OCI-LY7 (cell line): ENCODE results near the gene PTPRN. TPM values are rescaled to one million over a fixed set of nuclear protein-coding genes. Genes with fewer than 3 reads are reported as not detected.

ENCODE experiments used
- Bru-seq: library from RNA; stranded (reverse); fragments of 400-500 nt; gene quantifications from one replicate; lab custom pipeline; 2021; lab: Mats Ljungman, UMichigan
- BruChase-seq, 2 experiments: library from RNA; stranded (reverse); fragments of 400-500 nt; gene quantifications; one replicate each; lab custom pipeline; 2021; lab: Mats Ljungman, UMichigan
- BruUV-seq: library from RNA; stranded (reverse); fragments of 400-500 nt; replicated peaks from 2 replicates; lab custom pipeline; 2021; lab: Mats Ljungman, UMichigan
- CTCF ChIA-PET: fragments of 300-600 bp; sonication (Branson Sonifier 250); formaldehyde crosslinking; loops from one replicate; lab custom pipeline; 2022; ENCODE audit warnings: antibody characterized with exemption; ENCODE audit not compliant: unreplicated experiment; lab: Charles Lee
- POLR2A ChIA-PET: fragments of 300-600 bp; sonication (Branson Sonifier 250); formaldehyde crosslinking; loops from one replicate; lab custom pipeline; 2022; ENCODE audit warnings: antibody characterized with exemption; lab: Charles Lee
- DNase-seq: peaks from one replicate; pipeline ENCODE4 v3.0.0-alpha.2; 2015; ENCODE audit warnings: low spot score
- H2AFZ ChIP-seq: fragments of 200-600 bp; sonication (generic), shearing (Covaris generic); 2 replicates; pipeline ENCODE4 v1.6.1; 2014; ENCODE audit warnings: mild to moderate bottlenecking, antibody characterized with exemption, low read length, moderate library complexity
- H3K27ac ChIP-seq: fragments of 200-600 bp; sonication (generic); 2 replicates; pipeline ENCODE4 v1.5.1; 2014; ENCODE audit warnings: mixed run types, low read depth, mild to moderate bottlenecking, moderate library complexity, low read length, inconsistent platforms; ENCODE audit not compliant: poor library complexity, severe bottlenecking
- H3K36me3 ChIP-seq: fragments of 200-600 bp; sonication (generic); 2 replicates; pipeline ENCODE4 v1.6.1; 2014; ENCODE audit warnings: mild to moderate bottlenecking, antibody characterized with exemption, low read length, moderate library complexity, mixed read lengths; ENCODE audit not compliant: insufficient read depth
- H3K4me1 ChIP-seq: fragments of 200-600 bp; sonication (generic); 2 replicates; pipeline ENCODE4 v1.5.1; 2014; ENCODE audit warnings: mild to moderate bottlenecking, low read length; ENCODE audit not compliant: insufficient read depth, poor library complexity, severe bottlenecking
- H3K4me2 ChIP-seq: fragments of 200-600 bp; sonication (generic); 2 replicates; pipeline ENCODE4 v1.6.1; 2014; ENCODE audit warnings: mild to moderate bottlenecking, low read length
- H3K4me3 ChIP-seq: fragments of 200-600 bp; sonication (generic); 2 replicates; pipeline ENCODE4 v1.5.1; 2014; ENCODE audit warnings: mild to moderate bottlenecking, low read depth, low read length; ENCODE audit not compliant: poor library complexity, severe bottlenecking
- H3K79me2 ChIP-seq: fragments of 200-600 bp; sonication (generic); 2 replicates; pipeline ENCODE4 v1.6.1; 2016; ENCODE audit warnings: low read depth, mild to moderate bottlenecking, low read length, moderate library complexity, mixed read lengths; ENCODE audit not compliant: insufficient read depth
- H3K9me2 ChIP-seq: fragments of 200-600 bp; sonication (generic); 2 replicates; pipeline ENCODE4 v1.6.1; 2016; ENCODE audit warnings: mild to moderate bottlenecking, low read length, mixed read lengths; ENCODE audit not compliant: insufficient read depth
- H3K9me3 ChIP-seq: fragments of 200-600 bp; sonication (generic); 2 replicates; pipeline ENCODE4 v1.6.1; 2014; ENCODE audit warnings: mild to moderate bottlenecking, mixed run types, low read length, mixed read lengths
- H4K20me1 ChIP-seq: fragments of 200-600 bp; sonication (generic); 2 replicates; pipeline ENCODE4 v1.6.1; 2014; ENCODE audit warnings: mild to moderate bottlenecking, antibody characterized with exemption, low read length, moderate library complexity, mixed read lengths; ENCODE audit not compliant: insufficient read depth
- CTCF ChIP-seq: fragments of 200-600 bp; sonication (generic); conservative IDR thresholded peaks from 2 replicates; pipeline ENCODE4 v1.5.1; 2014; ENCODE audit warnings: mild to moderate bottlenecking, antibody characterized with exemption, low read length, moderate library complexity, mixed read lengths
- EZH2phosphoT487 ChIP-seq: fragments of 200-600 bp; sonication (generic); IDR thresholded peaks from 2 replicates; pipeline ENCODE4 v1.6.1; 2018; ENCODE audit warnings: low read depth, borderline replicate concordance, mild to moderate bottlenecking, mixed run types, antibody characterized with exemption, low read length, moderate library complexity, mixed read lengths
- intact Hi-C: fragments of 100-400 bp; cut with micrococcal nuclease; formaldehyde crosslinking; loops from one replicate; pipeline ENCODE4 v1.10.0; 2022; ENCODE audit not compliant: unreplicated experiment
- long read RNA-seq: library from polyadenylated mRNA; stranded (forward); transcript quantifications from one replicate; pipeline ENCODE4 v2.0.0, GENCODE V29; 2022
- total RNA-seq, 2 experiments: library from RNA; depleted of rRNA in 1 of 2; stranded (reverse); fragments of >200 nt in 1 of 2; shearing (Covaris generic) in 1 of 2; gene quantifications; 2 replicates each; pipeline ENCODE4 v1.2.3, GENCODE V29; 2014 to 2022

Gene PTPRN
- total RNA-seq (2014; rRNA removed; shearing (Covaris generic)) = not detected in 2 replicates
- total RNA-seq (2022) = not detected in 2 replicates
- Bru-seq, nascent RNA = percentile 6 among the genes with signal in this experiment
- percentile 6 among the genes with signal in this experiment for BruChase-seq, experiment 1, labeled RNA remaining after a 6-hour chase
- percentile 6 among the genes with signal in this experiment for BruChase-seq, experiment 2, labeled RNA remaining after a 2-hour chase
- long read RNA-seq = 0 reads

GRCh38 chr2:219309278-219309677, at the start of gene PTPRN:
Gene PTPRN (minus strand): TSS chr2:219309401. CDS start chr2:219309332, 69 bp downstream.
- Histone ChIP-seq H3K4me3 (no peak within 1 kb of the TSS), H2AFZ (no peak within 1 kb of the TSS), H3K4me1 (no peaks in the 10 kb centered on the region), H3K79me2 (no peaks in the 10 kb centered on the region), H3K9me2 (no peaks in the 10 kb centered on the region), H4K20me1 (no peaks in the 10 kb centered on the region; the same call in 1 of the 2 replicates), H3K9me3 (no peaks in the 10 kb centered on the region), H3K36me3 (no peaks in the 10 kb centered on the region), H3K4me2 (no peak within 1 kb of the TSS), H3K27ac (no peak within 1 kb of the TSS)
- intact Hi-C loops = no loop called here
- ChIA-PET POLR2A (no interaction called here), CTCF (interaction anchor here (0.5 kb wide), 1 partner anchor 190 kb away, joined by 3 read pairs; no protein-coding TSS in a partner anchor)
- TF ChIP-seq CTCF (no peak), EZH2phosphoT487 (no peak)
- BruUV-seq = no TSS peak
- DNase-seq = no peak

- intact Hi-C loops = no loop called here
- POLR2A ChIA-PET = no interaction called here
- CTCF ChIA-PET = no interaction called here
- TF ChIP-seq CTCF (no peak), EZH2phosphoT487 (no peak)
- Histone ChIP-seq H2AFZ (no peak overlapping the region), H3K4me3 (no peak overlapping the region), H3K79me2 (no peaks in the 10 kb centered on the region), H3K9me2 (no peaks in the 10 kb centered on the region), H3K4me1 (no peaks in the 10 kb centered on the region), H3K36me3 (no peaks in the 10 kb centered on the region), H4K20me1 (no peaks in the 10 kb centered on the region), H3K9me3 (no peaks in the 10 kb centered on the region), H3K4me2 (no peak overlapping the region), H3K27ac (no peak overlapping the region)
- no peak for DNase-seq
- no TSS peak for BruUV-seq
Measured at GRCh38 chr2:219358170-219359075, 49.2 kb upstream of the PTPRN start.
